GM10847 (cell line): ENCODE measurements around the gene MYT1.

Experiments used
- POLR2A ChIP-seq: IDR thresholded peaks from 2 replicates; pipeline ENCODE4 v1.6.1; 2011; ENCODE audit not compliant: insufficient read length; ENCODE audit errors: extremely low read depth

The MYT1 gene

DNA sequence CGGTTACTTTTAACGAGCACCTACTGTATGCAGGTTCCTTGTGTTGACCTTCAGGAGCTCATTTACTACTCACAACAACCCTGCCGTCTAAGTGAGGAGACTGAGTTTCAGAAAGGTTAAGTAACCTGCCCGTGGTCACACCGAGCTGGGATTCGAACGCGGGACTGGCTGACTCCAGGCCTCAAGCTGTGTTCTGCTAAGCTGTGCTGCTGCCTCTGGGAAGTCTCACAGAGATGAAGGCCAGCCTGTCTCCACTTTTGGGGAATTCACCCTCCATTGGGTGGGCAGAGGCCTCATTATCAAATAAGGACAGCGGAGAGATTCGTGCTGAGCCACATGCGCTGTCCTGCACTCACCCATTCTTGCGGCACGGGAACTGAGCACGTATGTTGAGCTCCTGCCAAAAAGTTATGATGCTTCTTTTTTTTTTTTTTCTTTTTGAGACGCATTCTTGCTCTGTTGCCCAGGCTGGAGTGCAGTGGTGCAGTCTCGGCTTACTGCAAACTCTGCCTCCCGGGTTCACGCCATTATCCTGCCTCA lies 25.9 kb upstream of the MYT1 start:
- TF ChIP-seq POLR2A = no peak

DNA sequence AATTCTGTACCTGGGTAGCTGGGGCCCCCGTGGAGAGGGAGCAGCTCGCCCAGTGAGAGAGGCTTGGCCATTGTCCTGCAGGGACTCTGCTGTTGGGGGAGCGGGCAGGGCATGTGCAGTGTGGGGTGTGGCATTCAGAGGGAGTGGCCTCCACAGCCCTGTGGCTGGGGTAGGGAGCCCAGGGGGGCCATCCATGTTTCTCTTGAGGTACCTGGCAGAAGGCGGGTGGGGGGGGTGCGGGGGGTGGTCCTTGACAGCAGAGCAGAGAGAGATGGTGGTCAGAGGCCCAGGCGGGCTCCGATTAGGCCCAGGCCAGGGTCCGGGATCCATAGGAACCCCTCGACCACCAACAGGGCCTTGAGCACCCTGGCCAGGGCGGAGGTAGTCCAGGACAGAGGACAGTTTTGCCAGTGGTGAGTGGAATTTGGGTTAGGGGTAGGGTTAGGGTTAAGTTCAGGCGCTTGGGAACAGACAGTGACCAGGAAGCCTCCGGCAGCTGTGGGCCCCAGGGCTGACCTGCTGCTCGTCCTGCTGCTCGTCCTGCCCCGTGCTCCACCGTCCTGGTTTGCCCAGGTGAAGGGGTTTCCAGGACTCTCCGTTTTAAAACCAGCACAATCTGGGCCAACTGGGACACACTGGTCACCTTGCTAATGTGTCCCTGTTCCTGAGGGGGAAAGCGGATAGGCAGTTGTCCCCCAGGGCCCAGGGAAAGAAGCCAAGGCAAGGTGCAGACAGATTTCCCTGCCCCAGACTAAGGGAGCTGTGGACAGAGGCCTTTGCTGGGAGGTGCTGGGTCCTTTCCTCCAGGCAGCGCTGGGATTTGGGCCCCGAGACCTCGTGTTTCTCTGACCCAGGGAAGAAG lies 24.8 kb upstream of the MYT1 start:
- no peak for TF ChIP-seq POLR2A

DNA sequence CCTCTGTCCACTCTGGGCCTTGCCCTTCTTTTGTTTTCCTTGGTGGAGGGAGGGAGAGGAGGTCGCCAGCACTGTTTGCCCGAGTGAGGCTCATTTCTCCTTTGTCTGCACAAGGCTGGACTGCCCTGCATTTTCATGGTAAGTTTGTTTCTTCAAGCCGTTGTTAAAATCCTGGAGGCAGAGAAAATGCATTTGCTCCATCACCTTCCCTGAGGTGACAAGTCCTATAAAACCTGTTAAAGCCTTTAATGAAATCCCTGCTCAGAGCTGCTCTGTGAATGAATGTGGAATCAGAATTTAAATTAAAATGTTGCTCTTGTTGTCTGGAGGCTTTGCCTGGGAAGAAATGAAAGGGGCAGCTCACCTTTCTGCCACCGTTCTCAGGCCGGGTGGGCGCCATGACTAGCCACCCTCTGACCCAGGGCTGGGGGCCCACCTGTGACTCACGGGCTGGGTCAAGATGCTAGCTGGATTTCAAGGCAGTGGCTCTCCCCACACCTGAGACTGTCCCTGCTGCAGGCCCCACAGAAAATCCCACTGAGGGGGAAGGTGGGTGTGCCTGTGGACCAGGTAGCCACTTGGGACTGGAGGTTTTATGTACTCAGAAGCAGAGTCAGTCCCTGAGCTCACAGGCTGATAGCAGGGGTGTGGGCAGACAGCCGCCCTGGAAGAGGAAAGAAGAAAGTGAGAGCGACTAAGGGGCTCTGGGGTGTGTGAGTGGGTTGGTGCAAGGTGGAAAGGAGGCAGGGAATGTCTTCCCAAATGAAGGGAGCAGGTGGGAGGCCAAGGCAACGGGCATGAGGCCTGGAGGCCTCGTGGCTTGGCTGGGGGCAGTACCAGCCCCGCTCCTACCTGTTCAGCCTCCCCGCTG lies 24.0 kb upstream of the MYT1 start:
- TF ChIP-seq POLR2A = no peak

- no peak for TF ChIP-seq POLR2A
These were observed 23.3 kb upstream of the MYT1 start for GRCh38 chr20:64140956-64141355.

DNA sequence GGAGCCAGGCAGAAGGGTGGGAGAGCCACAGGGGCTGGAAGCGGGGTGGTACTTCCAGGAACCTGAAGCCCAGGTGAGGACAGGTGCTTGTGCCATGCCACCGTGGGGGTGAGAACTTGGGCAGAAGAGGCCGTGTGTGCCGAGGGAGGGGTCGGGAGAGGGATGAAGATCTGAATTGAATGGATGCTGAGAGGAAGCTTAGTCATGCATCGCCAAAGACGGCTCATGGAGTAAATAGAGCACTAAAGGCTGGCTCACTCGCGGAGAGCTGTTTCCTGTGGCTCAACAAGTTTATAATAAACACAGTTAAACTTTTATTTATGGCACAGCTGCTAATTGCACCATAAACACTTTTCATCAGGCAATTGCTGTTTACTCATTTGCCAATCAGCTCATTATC lies 21.7 kb upstream of the MYT1 start:
- TF ChIP-seq POLR2A = no peak

DNA sequence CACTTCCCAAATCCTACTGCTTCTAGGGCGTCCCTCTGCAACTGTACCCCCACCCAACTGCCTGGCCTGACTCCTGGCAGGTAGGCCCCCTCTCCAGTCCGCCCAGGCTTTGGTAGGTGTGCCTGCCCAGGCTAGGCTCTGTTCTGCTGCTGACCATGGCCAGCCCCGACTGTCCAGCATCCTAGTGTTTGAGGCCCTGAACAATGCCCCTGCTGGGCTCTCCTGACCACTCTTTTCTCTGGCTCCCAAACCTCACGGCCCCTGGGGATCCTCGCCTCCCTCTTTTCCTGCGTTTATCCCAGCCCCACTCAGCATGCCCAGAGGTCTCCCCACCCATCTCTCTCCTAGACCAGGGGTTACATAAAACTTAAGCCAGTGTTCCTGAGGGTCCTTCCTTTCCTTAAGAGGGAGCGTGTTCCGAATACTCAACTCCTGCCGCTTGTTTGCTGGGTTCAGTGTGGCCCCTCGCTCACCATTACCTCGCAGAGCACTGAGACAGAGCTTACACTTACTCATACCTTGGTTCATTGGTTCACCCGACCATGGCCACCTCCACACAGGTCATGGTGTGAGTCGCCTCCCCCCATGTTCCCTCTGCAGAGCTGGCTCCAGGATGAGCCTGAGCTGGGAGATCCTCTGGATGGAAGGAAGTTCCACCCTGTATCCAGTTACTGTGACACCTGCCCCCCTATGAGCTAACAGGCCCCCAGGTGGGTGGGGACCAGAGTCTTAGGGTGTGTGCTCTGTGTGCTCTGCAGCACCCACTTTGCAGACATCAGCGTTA lies 21.0 kb upstream of the MYT1 start:
- no peak for TF ChIP-seq POLR2A

GRCh38 chr20:64144144-64144912 lies 19.9 kb upstream of the MYT1 start:
- TF ChIP-seq POLR2A = no peak

DNA sequence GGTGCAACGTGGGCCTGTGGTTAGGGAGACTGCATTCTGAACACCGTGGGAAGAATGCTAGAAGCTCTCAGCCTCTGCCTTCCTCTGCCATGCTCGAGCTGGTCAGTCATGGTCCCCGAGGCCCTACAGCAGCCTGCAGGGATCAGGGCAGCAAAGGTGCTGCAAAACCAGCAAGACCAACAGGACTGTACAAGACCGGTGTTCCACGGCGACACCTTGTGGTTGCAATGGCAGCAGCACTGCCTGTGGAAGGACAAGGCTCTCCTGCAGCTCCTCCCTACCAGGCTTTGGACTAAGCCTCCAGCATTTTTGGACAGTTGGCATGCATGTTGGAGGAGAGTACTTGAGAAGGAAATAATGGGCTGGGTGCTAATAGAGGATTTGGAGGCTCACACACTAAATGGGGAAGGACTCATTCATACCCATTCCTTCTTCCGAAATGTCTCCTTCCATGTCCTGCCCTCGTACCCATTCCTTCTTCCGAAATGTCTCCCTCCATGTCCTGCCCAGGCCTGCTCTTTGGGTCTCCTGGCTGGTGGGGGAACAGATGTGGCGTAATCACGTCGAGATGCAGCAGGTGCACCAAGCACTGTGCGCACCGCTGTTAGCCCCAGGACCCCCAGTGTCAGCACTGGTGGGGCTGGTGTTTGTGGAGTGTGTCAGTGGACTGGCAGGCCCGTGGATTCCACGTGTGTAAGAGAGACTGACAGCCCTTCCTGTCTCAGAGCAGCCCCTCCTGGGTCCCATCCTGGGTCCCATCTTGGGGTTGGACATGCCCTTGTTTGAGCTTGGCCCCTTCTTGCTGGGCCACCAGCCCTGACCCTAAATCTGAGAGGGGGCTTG lies 18.6 kb upstream of the MYT1 start:
- no peak for TF ChIP-seq POLR2A

GRCh38 chr20:64146301-64146935 lies 17.8 kb upstream of the MYT1 start:
- TF ChIP-seq POLR2A = no peak

- TF ChIP-seq POLR2A = no peak
These were observed 17.2 kb upstream of the MYT1 start for GRCh38 chr20:64146936-64147477.

DNA sequence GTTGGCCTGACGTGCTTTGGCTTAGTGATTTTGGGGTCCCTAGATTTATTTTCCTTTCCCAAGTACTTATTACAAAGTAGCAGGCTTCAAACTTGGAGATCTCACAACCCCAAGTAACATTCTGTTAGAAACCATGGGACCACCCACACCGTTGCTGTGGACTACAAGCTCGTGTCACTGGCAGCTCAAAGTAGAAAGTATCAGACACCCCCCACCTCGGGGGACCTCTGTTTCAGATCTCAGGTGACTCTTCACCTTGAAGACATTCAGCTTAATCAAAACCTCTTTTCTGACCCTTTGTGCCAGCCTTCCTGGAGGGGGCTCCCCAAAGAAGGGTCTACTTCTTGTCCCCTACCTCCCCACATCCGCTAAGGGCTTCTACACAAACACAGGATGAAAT lies 15.7 kb upstream of the MYT1 start:
- no peak for TF ChIP-seq POLR2A

DNA sequence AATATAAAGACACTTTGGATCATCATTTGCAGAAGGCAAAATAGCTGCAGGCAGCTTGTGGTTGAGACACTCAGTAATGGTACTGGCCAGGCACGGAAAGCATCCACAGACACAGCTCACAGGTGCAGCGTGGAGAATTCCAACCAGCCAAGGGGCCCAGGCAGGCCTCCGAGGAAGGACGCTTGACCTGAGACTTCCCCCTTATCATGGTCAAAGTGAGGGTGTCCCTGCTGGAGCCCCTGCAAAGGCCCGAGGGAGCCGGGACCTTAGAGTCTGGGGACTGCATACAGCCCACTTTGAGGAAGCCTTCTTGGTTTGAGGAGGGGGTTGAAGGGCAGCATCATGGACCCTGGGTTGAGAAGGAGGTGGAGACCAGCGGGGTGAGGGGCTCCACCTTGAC lies 15.1 kb upstream of the MYT1 start:
- no peak for TF ChIP-seq POLR2A
